GM21529 (cell line): ENCODE results near the gene SALL3.

Experiments used
- ATAC-seq: cut with Tn5 transposase; IDR thresholded peaks from one replicate; pipeline ENCODE4 v1.9.1; 2021; ENCODE audit not compliant: unreplicated experiment

Gene SALL3

GRCh38 chr18:79005653-79006052 lies 26.0 kb downstream of the SALL3 start:
- ATAC-seq: no peak

GRCh38 chr18:79006106-79006795 lies 26.6 kb downstream of the SALL3 start:
- ATAC-seq: no peak

GRCh38 chr18:79007440-79007839 lies 27.8 kb downstream of the SALL3 start:
- no peak for ATAC-seq

GRCh38 chr18:79008356-79008940 lies 28.8 kb downstream of the SALL3 start:
- no peak for ATAC-seq

GRCh38 chr18:79010802-79011201 lies 31.2 kb downstream of the SALL3 start:
- no peak for ATAC-seq

GRCh38 chr18:79011300-79011870 lies 31.8 kb downstream of the SALL3 start:
- ATAC-seq: no peak

GRCh38 chr18:79013869-79014268 lies 34.3 kb downstream of the SALL3 start:
- no peak for ATAC-seq

GRCh38 chr18:79018911-79019310 lies 39.3 kb downstream of the SALL3 start:
- ATAC-seq: no peak

GRCh38 chr18:79019881-79020280 lies 40.3 kb downstream of the SALL3 start:
- ATAC-seq: no peak

- no peak for ATAC-seq
Measured at GRCh38 chr18:79022603-79023002, 43.0 kb downstream of the SALL3 start.

- no peak for ATAC-seq
Measured at GRCh38 chr18:79026491-79026890, 46.9 kb downstream of the SALL3 start.

- ATAC-seq: no peak
Measured at GRCh38 chr18:79030680-79031079, 51.1 kb downstream of the SALL3 start.

GRCh38 chr18:79042276-79042675 lies 62.7 kb downstream of the SALL3 start:
- no peak for ATAC-seq

GRCh38 chr18:79043288-79043687 lies 63.7 kb downstream of the SALL3 start:
- no peak for ATAC-seq

- ATAC-seq: no peak
Measured at GRCh38 chr18:79046522-79046921, 66.9 kb downstream of the SALL3 start.

- ATAC-seq: no peak
Measured at GRCh38 chr18:79047556-79048244, 68.1 kb downstream of the SALL3 start.

GRCh38 chr18:79048245-79048632 lies 68.6 kb downstream of the SALL3 start:
- ATAC-seq: no peak

GRCh38 chr18:79049506-79049905 lies 69.9 kb downstream of the SALL3 start:
- ATAC-seq: no peak
